ENCODE results near the gene KCNK18. TPM values are rescaled to one million over a fixed set of nuclear protein-coding genes. Genes with fewer than 3 reads are reported as not detected.

KCNK18 gene
- total and polyA plus RNA-seq, 2 experiments from 2014 or later = not detected

- TF ChIP-seq ETS1 (IDR thresholded peaks at IDR 0.05) (no peak), EZH2 (IDR thresholded peaks at IDR 0.05; ENCODE audit: low read depth, unreplicated experiment) (peak; percentile 40)
Measured at GRCh38 chr10:117175215-117175900, 21.9 kb upstream of the KCNK18 start (continued).

GRCh38 chr10:117175901-117176534, 21.3 kb upstream of the KCNK18 start:
- peaks cover 49% of the 10 kb centered on the region for H3K27me3 Mint-ChIP-seq (ENCODE audit: insufficient read depth, low read depth, poor library complexity)
- Histone ChIP-seq H3K4me1 (ENCODE audit: insufficient read depth) (peaks cover 7% of the 10 kb centered on the region; the same call in 1 of the 2 replicates), H4K20me1 (replicated peaks; ENCODE audit: insufficient read depth) (no peaks in the 10 kb centered on the region), H3K9me2 (ENCODE audit: insufficient read depth) (no peaks in the 10 kb centered on the region), H3K27ac (ENCODE audit: low read depth) (no peak overlapping the region), H3K36me3 (ENCODE audit: insufficient read depth) (no peaks in the 10 kb centered on the region), H3K27me3 (ENCODE audit: insufficient read depth) (peaks cover 54% of the 10 kb centered on the region), H3F3A (replicated peaks; ENCODE audit: low read depth) (no peaks in the 10 kb centered on the region; the same call in 1 of the 2 replicates), H2AFZ (peak overlapping the region; percentile 97; the same call in 1 of the 2 replicates), H3K4me2 (peak overlapping the region; percentile 90), H3K79me2 (replicated peaks; ENCODE audit: insufficient read depth) (no peaks in the 10 kb centered on the region), H3K4me3 (peak overlapping the region; percentile 56)
- H3K36me3 Mint-ChIP-seq (ENCODE audit: low read depth) = no peaks in the 10 kb centered on the region
- ATAC-seq (peak; percentile 55), DNase-seq (ENCODE audit: low spot score) (peak; percentile 88)
- peak overlapping the region; percentile 78 for H3K4me3 Mint-ChIP-seq
- no peak overlapping the region for H3K27ac Mint-ChIP-seq
- TF ChIP-seq NANOG (IDR thresholded peaks at IDR 0.05; ENCODE audit: borderline replicate concordance) (no peak), EZH2 (IDR thresholded peaks at IDR 0.05; ENCODE audit: low read depth, unreplicated experiment) (peak; percentile 62), JUNB (IDR thresholded peaks at IDR 0.05; ENCODE audit: unreplicated experiment) (no peak), CTCF (conservative IDR thresholded peaks at IDR 0.05; ENCODE audit: low read depth in 2 of 2) (peak; percentile 91 to 95)
- H3K4me1 Mint-ChIP-seq = peaks cover 14% of the 10 kb centered on the region; the same call in 2 of the 3 replicates
- H3K9me3 Mint-ChIP-seq = no peaks in the 10 kb centered on the region

GRCh38 chr10:117178190-117178589, 19.1 kb upstream of the KCNK18 start:
- Histone ChIP-seq H3F3A (replicated peaks; ENCODE audit: low read depth) (no peaks in the 10 kb centered on the region; the same call in 1 of the 2 replicates), H3K4me3 (no peak overlapping the region), H3K4me1 (ENCODE audit: insufficient read depth) (peaks cover 7% of the 10 kb centered on the region; the same call in 1 of the 2 replicates), H3K79me2 (replicated peaks; ENCODE audit: insufficient read depth) (no peaks in the 10 kb centered on the region), H3K36me3 (ENCODE audit: insufficient read depth) (no peaks in the 10 kb centered on the region), H4K20me1 (replicated peaks; ENCODE audit: insufficient read depth) (no peaks in the 10 kb centered on the region), H3K9me2 (ENCODE audit: insufficient read depth) (no peaks in the 10 kb centered on the region), H2AFZ (no peak overlapping the region), H3K4me2 (no peak overlapping the region), H3K27me3 (ENCODE audit: insufficient read depth) (peaks cover 33% of the 10 kb centered on the region), H3K27ac (ENCODE audit: low read depth) (no peak overlapping the region)
- Mint-ChIP-seq H3K27me3 (ENCODE audit: insufficient read depth, low read depth, poor library complexity) (peaks cover 28% of the 10 kb centered on the region), H3K4me3 (no peak overlapping the region), H3K27ac (no peak overlapping the region), H3K4me1 (peaks cover 14% of the 10 kb centered on the region; the same call in 2 of the 3 replicates), H3K9me3 (no peaks in the 10 kb centered on the region), H3K36me3 (ENCODE audit: low read depth) (no peaks in the 10 kb centered on the region)
- DNase-seq (ENCODE audit: low spot score) (no peak), ATAC-seq (no peak)
- no peak for TF ChIP-seq CREB1 (CRISPR knock-in tag; IDR thresholded peaks at IDR 0.05; ENCODE audit: low read depth)
- no peak for TF ChIP-seq EZH2 (IDR thresholded peaks at IDR 0.05; ENCODE audit: low read depth, unreplicated experiment)
- TF ChIP-seq REST (IDR thresholded peaks at IDR 0.05; ENCODE audit: unreplicated experiment) = no peak
- TF ChIP-seq ETS1 (IDR thresholded peaks at IDR 0.05) = no peak
- TF ChIP-seq NANOG (IDR thresholded peaks at IDR 0.05; ENCODE audit: borderline replicate concordance) = no peak
- no peak for TF ChIP-seq POLR2AphosphoS5 (IDR thresholded peaks at IDR 0.05; ENCODE audit: low read depth)
- TF ChIP-seq ZNF114 (CRISPR knock-in tag; IDR thresholded peaks at IDR 0.05) = no peak
- no peak for TF ChIP-seq EZH2phosphoT487 (IDR thresholded peaks at IDR 0.05; ENCODE audit: unreplicated experiment)
- TF ChIP-seq JUNB (IDR thresholded peaks at IDR 0.05; ENCODE audit: unreplicated experiment) = no peak
